ENCODE measurements around the gene TENM4. TPM values are rescaled to one million over a fixed set of nuclear protein-coding genes. Genes with fewer than 3 reads are reported as not detected.

TENM4 gene
- total RNA-seq, 4 donors from 2014 or later: 7.7 to 39.3 (median 16.1) TPM

- WGBS, 2 donors: 92 to 94% methylated on average over 2 of the region's 2 CpGs
- H3K36me3 ChIP-seq: peaks cover 0 to 19% (median 0%) of the 10 kb centered on the region in 3 donors
- H3K27me3 ChIP-seq: no peaks in the 10 kb centered on the region
- DNase-seq: no peak
- intact Hi-C loops (cut with DNase I): no loop called here
- H3K27ac ChIP-seq: no peak overlapping the region
- H3K4me3 ChIP-seq: no peak overlapping the region
- H3K4me1 ChIP-seq: peaks cover 0 to 1% (median 0%) of the 10 kb centered on the region in 3 donors
- no peak for TF ChIP-seq POLR2A (IDR thresholded peaks at IDR 0.05)
- no peaks in the 10 kb centered on the region for H3K9me3 ChIP-seq
These were observed 658.1 kb downstream of the TENM4 start for GRCh38 chr11:78782725-78783124.

GRCh38 chr11:78780889-78781288, 659.9 kb downstream of the TENM4 start:
- Histone ChIP-seq H3K4me3 (no peak overlapping the region), H3K9me3 (no peaks in the 10 kb centered on the region), H3K27ac (no peak overlapping the region), H3K36me3 (peaks cover 0 to 9% (median 0%) of the 10 kb centered on the region in 3 donors), H3K4me1 (no peaks in the 10 kb centered on the region), H3K27me3 (no peaks in the 10 kb centered on the region)
- no peak for DNase-seq
- WGBS, 2 donors: 70 to 85% methylated on average over 3 of the region's 3 CpGs
- intact Hi-C loops (cut with DNase I): no loop called here
- TF ChIP-seq CTCF (IDR thresholded peaks at IDR 0.05) (no peak), POLR2A (IDR thresholded peaks at IDR 0.05) (no peak)

- Histone ChIP-seq H3K9me3 (no peaks in the 10 kb centered on the region), H3K4me3 (no peak overlapping the region), H3K27me3 (no peaks in the 10 kb centered on the region), H3K27ac (no peak overlapping the region), H3K36me3 (peaks cover 0 to 25% (median 0%) of the 10 kb centered on the region in 3 donors), H3K4me1 (no peaks in the 10 kb centered on the region)
- DNase-seq: no peak
- WGBS, 2 donors: 33 to 40% methylated on average over 2 of the region's 2 CpGs
- intact Hi-C loops (cut with DNase I): no loop called here
- TF ChIP-seq POLR2A (IDR thresholded peaks at IDR 0.05): no peak
- TF ChIP-seq CTCF (IDR thresholded peaks at IDR 0.05): no peak
These were observed 667.3 kb downstream of the TENM4 start for GRCh38 chr11:78773492-78773891.

GRCh38 chr11:78773077-78773476, 667.8 kb downstream of the TENM4 start:
- intact Hi-C loops (cut with DNase I): no loop called here
- DNase-seq: no peak
- WGBS, 2 donors: 28 to 52% methylated on average over 5 of the region's 5 CpGs
- H3K9me3 ChIP-seq: no peaks in the 10 kb centered on the region
- H3K36me3 ChIP-seq: peaks cover 0 to 29% (median 0%) of the 10 kb centered on the region in 3 donors
- H3K4me3 ChIP-seq: no peak overlapping the region
- H3K4me1 ChIP-seq: no peaks in the 10 kb centered on the region
- H3K27ac ChIP-seq: no peak overlapping the region
- no peaks in the 10 kb centered on the region for H3K27me3 ChIP-seq
- TF ChIP-seq CTCF (IDR thresholded peaks at IDR 0.05): no peak
- no peak for TF ChIP-seq POLR2A (IDR thresholded peaks at IDR 0.05)

- H3K4me3 ChIP-seq: no peak overlapping the region
- no peaks in the 10 kb centered on the region for H3K4me1 ChIP-seq
- DNase-seq: no peak
- no peaks in the 10 kb centered on the region for H3K27me3 ChIP-seq
- WGBS, 2 donors: 82 to 93% methylated on average over 3 of the region's 3 CpGs
- H3K27ac ChIP-seq: no peak overlapping the region
- H3K36me3 ChIP-seq: peaks cover 0 to 30% (median 0%) of the 10 kb centered on the region in 3 donors
- intact Hi-C loops (cut with DNase I): no loop called here
- H3K9me3 ChIP-seq: no peaks in the 10 kb centered on the region
- TF ChIP-seq POLR2A (IDR thresholded peaks at IDR 0.05) (no peak), CTCF (IDR thresholded peaks at IDR 0.05) (no peak)
These were observed 668.6 kb downstream of the TENM4 start for GRCh38 chr11:78772186-78772585.

- Histone ChIP-seq H3K36me3 (peaks cover 0 to 30% (median 0%) of the 10 kb centered on the region in 3 donors), H3K9me3 (no peaks in the 10 kb centered on the region), H3K27me3 (no peaks in the 10 kb centered on the region), H3K4me3 (no peak overlapping the region), H3K27ac (no peak overlapping the region), H3K4me1 (no peaks in the 10 kb centered on the region)
- TF ChIP-seq POLR2A (IDR thresholded peaks at IDR 0.05) (no peak), CTCF (IDR thresholded peaks at IDR 0.05) (no peak)
- intact Hi-C loops (cut with DNase I): no loop called here
- WGBS, 2 donors: 100% methylated on average over 1 to 3 of the region's 6 CpGs
- DNase-seq: no peak
These were observed 669.9 kb downstream of the TENM4 start for GRCh38 chr11:78770931-78771330.
